Stomach smooth muscle (tissue), 2 donors: ENCODE results near the gene TMEM51.

Experiments
- H3K27ac ChIP-seq: one replicate; pipeline ENCODE4 v1.7.0; 2013; ENCODE audit warnings: mild to moderate bottlenecking, low read length, inconsistent platforms
- H3K27me3 ChIP-seq, 2 donors: one replicate each; pipeline ENCODE4 v1.7.0; 2013; ENCODE audit warnings: low read length in 2 of 2; ENCODE audit not compliant: insufficient read depth in 2 of 2, control insufficient read depth in 1 of 2
- H3K36me3 ChIP-seq, 2 donors: one replicate each; pipeline ENCODE4 v1.7.0; 2013; ENCODE audit warnings: low read length in 2 of 2; ENCODE audit not compliant: control insufficient read depth in 2 of 2, insufficient read depth in 2 of 2
- H3K4me1 ChIP-seq: one replicate; pipeline ENCODE4 v1.7.0; 2013; ENCODE audit warnings: low read length; ENCODE audit not compliant: control insufficient read depth, insufficient read depth
- H3K4me3 ChIP-seq, 2 donors: one replicate each; pipeline ENCODE4 v1.7.0; 2013; ENCODE audit warnings: low read length in 2 of 2
- H3K9ac ChIP-seq, 2 donors: one replicate each; pipeline ENCODE4 v1.7.0; 2013; ENCODE audit warnings: low read length in 2 of 2, mild to moderate bottlenecking in 1 of 2
- H3K9me3 ChIP-seq, 2 donors: one replicate each; pipeline ENCODE4 v1.7.0; 2013; ENCODE audit warnings: low read length in 2 of 2; ENCODE audit not compliant: control insufficient read depth in 2 of 2
- donor health status: healthy.
- donor health status: Pancreatic carcinoma.

TMEM51 gene

DNA sequence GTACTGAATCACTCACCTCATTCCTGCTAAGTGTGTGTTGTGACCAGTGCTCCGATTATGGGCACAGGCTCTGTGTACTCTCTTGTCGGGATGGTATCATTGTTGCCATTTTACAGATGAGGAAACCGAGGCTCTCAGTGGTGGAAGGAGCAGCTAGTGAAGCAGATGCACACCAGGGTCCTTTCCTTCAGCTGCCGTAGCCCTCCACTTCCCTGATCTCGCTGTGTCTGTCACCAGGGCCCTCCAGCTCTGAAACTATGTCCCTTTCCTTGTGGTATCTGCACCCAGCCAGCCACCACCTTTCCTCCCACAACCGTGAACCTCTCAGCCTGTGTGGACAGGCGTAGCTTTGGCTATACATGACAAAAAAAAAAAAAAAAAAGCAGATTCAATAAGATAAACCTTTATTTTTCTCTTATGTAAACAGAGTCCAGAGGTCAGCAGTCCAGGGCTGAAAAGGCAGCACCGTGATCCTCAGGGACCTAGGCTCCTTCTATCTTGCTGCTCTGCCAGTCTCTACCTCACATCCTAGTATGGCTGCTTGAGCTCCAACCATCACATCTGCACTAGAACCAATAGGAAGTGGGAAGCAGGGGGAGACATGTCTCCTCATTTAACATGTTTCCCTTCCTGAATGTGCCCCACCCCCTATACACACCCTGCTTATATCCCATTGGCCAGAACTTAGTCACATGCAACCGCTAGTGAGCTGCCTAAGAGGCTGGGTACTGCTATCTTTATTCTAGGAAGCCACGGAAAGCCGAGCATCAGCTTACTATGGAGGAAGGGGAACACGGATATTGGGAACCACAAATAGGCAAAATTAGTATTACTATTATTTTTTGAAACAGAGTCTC is 44.3 kb downstream of the TMEM51 start:
- Histone ChIP-seq H3K4me1 (peaks cover 60% of the 10 kb centered on the region), H3K9me3 (no peaks in the 10 kb centered on the region), H3K36me3 (peaks cover 0 to 3% of the 10 kb centered on the region in 2 donors), H3K27me3 (no peaks in the 10 kb centered on the region), H3K9ac (no peak overlapping the region), H3K4me3 (no peak overlapping the region), H3K27ac (peak overlapping the region; percentile 31)

DNA sequence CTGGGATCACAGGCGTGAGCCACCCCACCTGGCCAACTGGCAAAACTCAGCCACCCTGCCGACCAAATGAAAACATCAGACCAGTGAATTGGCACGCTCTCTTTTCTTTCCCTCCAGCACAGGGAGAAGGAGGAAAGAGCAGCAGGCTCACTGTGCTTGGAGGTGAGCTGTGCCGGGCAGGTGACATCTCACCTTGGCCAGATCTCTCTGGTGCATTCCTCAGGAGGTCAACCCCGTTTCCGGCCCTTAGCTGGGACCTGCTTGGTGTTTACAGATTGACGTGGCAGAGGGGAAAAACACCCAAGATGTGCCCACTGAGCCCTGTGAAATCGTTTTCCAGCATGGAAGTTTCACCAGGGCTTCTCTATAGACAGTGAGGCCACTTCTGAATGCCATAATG is 45.1 kb downstream of the TMEM51 start:
- Histone ChIP-seq H3K36me3 (peaks cover 0 to 3% of the 10 kb centered on the region in 2 donors), H3K9me3 (no peaks in the 10 kb centered on the region), H3K27ac (peak overlapping the region; percentile 37), H3K9ac (no peak overlapping the region), H3K27me3 (no peaks in the 10 kb centered on the region), H3K4me1 (peaks cover 57% of the 10 kb centered on the region), H3K4me3 (no peak overlapping the region)

DNA sequence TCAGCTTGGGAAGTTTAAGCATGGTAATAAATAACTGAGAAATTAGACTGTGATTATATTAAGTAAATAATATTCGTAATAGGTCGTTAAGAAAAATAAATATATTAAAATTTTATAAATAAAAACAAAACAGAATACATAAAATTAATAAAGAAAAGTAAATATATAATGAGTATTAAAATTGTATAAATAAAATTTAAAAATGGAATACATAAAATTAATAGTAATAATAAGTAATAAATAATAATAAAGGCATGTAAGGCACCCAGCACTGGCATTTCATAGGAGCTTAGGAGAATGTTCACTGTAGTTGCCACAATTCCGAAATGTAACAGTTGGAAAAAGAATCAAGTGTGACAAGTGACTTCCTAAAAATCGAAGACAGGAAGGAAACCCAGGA is 47.7 kb downstream of the TMEM51 start:
- peak overlapping the region; percentile 40 to 45 for H3K4me3 ChIP-seq
- peak overlapping the region; percentile 80 for H3K27ac ChIP-seq

DNA sequence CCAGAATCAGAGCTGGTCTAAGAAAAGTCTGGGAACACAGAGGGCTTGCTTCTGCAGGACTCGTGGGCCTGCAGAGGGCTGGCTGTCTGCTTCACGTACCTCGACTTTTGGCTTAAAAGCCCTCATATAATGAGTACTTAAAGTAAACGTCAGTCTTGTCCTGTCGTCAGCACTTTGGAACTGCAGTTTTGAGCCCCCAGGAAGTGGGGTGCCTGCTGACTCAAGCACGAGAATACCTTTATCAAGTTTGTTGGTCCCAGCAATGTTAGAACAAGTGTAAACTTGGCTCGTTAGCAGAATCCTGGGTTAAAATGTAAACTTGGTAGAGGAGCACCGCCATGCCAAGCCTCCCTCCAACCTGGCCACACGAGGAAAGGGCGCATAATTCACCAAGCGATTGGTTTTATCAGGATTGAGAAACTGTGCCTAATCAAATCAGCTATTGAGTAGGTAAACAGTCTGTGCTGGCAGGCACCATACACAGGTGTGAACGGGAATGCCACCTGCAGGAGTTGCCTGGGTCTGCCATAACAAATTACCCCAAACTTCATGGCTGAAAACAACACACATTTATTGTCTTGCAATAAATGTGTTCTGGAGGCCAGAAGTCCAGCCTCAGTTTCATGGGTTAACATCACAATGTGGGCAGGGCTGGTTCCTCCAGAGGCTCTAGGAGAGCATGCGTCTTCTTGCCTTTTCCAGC is 48.5 kb downstream of the TMEM51 start:
- no peaks in the 10 kb centered on the region for H3K36me3 ChIP-seq
- peak overlapping the region; percentile 80 for H3K27ac ChIP-seq
- H3K4me3 ChIP-seq: peak overlapping the region in 1 of 2 donors; percentile 40
- no peaks in the 10 kb centered on the region for H3K9me3 ChIP-seq
- peaks cover 70% of the 10 kb centered on the region for H3K4me1 ChIP-seq
- no peaks in the 10 kb centered on the region for H3K27me3 ChIP-seq
- H3K9ac ChIP-seq: peak overlapping the region in 1 of 2 donors; percentile 51

More for the DNA sequence above, 47.7 kb downstream of the TMEM51 start:
- Histone ChIP-seq H3K4me1 (peaks cover 64% of the 10 kb centered on the region), H3K36me3 (no peaks in the 10 kb centered on the region), H3K9ac (peak overlapping the region in 1 of 2 donors; percentile 51), H3K9me3 (no peaks in the 10 kb centered on the region), H3K27me3 (no peaks in the 10 kb centered on the region)

DNA sequence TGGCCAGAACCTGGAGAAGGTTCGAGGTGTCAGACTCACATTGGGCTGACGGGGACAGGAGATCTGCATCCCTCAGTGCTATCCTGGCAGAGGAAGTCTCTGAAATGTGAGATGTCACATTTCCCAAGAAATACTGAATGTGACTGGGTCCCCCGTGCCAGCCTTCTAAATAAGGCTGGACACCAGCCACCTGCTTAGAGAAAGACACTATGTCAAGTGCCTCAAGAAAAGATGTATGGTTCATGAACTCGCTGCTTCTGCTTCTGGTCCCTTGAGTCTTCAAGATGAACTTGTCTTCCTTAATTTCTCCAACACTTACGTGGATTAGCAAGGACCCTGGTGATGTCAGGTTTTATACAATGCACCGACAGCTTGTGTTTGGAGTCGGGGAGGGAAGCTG is 51.4 kb downstream of the TMEM51 start:
- Histone ChIP-seq H3K9me3 (no peaks in the 10 kb centered on the region), H3K27ac (peak overlapping the region; percentile 75), H3K27me3 (no peaks in the 10 kb centered on the region), H3K4me3 (no peak overlapping the region), H3K4me1 (peaks cover 69% of the 10 kb centered on the region), H3K9ac (peak overlapping the region in 1 of 2 donors; percentile 21), H3K36me3 (no peaks in the 10 kb centered on the region)

DNA sequence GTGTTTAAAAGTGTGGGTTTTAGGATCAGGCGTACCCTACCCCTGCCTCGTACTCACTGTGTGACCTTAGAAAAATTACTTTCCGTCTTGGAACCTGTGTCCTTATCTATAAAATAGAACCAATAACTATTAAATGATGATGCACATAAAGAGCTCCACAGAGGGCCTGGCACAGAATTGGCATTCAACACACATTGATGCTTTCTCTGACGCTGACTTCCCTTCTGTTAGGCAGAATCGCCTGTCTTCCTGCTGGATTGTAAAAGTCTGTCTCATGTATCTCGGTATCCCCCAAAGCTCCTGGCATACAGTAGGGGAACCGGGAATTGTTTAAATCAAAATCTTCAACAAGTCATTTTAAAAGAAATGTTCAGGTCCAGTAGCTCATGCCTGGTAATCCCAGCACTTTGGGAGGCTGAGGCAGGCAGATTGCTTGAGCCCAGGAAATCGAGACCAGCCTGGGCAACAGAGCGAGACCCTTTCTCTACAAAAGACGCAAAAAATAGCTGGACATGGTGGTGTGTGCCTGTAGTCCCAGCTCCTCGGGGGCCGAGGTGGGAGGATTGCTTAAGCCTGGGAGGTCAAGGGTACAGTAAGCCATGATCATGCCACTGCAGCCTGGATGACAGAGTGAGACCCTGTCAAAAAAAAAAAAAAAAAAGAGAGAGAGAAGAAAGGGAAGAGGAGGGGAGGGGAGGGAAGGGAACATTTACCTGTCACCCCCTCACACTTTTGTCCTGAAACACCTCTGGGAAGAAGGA is 52.2 kb downstream of the TMEM51 start:
- Histone ChIP-seq H3K27me3 (no peaks in the 10 kb centered on the region), H3K27ac (peak overlapping the region; percentile 75), H3K4me3 (no peak overlapping the region), H3K9me3 (no peaks in the 10 kb centered on the region), H3K4me1 (peaks cover 66% of the 10 kb centered on the region), H3K9ac (no peak overlapping the region), H3K36me3 (no peaks in the 10 kb centered on the region)

DNA sequence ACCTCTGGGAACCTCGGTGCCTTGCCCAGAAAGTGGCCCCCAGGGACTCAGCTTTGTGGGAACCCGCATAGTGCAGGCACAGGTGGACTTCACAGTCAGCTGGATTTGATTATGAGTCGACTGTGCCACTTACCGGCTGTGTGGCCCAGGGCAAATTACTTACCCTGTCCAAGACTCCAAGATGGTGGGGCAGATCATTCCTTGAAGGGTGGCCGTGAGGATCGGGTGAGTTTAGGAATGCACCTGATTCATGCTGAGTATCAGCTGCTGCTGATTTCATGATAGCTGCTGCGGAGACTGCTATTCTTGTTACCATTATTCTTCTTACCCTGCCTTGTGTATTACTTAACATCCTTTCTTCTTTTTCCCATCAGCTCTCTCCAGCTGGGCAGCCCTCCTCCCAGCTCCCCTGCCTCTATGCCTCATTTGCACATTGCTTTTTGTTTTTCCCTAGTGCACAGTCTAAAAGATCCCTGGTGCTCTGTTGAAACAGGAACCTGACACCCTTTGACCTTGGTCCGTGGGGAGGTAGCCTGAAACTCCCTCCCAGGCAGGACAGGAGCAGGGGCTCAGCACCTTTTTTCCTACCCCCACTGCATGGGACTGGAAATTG is 53.0 kb downstream of the TMEM51 start:
- Histone ChIP-seq H3K4me3 (peak overlapping the region in 1 of 2 donors; percentile 22), H3K27ac (peak overlapping the region; percentile 75)

DNA sequence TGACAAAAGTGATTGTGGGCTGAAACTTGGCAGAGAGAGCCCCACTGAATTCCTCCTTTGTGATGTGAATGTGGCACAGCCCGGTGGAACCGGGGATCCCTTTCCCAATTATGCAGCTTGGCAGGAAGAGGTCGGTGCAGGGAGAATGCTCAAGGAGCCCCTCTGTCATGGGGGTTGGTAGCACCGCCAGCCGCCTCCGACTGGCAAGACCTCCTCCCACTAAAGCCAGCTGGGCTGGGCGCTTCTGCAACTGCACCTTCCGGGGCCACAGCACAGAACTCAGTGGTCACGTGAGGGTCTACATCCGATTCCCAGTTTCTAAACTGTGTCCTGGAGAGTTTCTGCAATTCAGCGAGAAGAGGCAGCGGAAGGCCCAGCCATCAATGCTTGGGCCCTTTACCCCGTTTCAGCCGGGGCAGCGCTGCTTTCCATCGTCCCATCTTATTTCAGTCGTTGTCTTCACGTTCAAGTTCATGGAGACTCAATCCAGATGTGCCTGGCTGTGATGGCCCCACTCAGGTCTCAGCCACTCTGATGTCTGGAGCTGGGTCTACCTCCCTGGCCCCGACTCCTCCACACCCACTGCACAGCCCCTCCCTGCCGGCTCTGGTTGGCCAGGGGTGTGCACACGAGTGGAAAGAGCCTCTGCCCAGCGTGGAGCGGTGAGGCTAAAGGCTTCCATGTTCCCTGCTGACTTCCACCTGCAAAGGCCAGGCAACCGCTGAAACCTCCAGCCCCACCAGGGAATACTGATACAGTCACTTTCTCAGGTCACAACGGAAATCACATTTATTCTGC is 53.7 kb downstream of the TMEM51 start:
- H3K4me3 ChIP-seq: peak overlapping the region in 1 of 2 donors; percentile 44
- H3K4me1 ChIP-seq: peaks cover 60% of the 10 kb centered on the region
- H3K36me3 ChIP-seq: no peaks in the 10 kb centered on the region

More for the DNA sequence above, 53.0 kb downstream of the TMEM51 start:
- Histone ChIP-seq H3K9ac (no peak overlapping the region), H3K9me3 (no peaks in the 10 kb centered on the region), H3K27me3 (no peaks in the 10 kb centered on the region), H3K36me3 (no peaks in the 10 kb centered on the region), H3K4me1 (peaks cover 65% of the 10 kb centered on the region)

DNA sequence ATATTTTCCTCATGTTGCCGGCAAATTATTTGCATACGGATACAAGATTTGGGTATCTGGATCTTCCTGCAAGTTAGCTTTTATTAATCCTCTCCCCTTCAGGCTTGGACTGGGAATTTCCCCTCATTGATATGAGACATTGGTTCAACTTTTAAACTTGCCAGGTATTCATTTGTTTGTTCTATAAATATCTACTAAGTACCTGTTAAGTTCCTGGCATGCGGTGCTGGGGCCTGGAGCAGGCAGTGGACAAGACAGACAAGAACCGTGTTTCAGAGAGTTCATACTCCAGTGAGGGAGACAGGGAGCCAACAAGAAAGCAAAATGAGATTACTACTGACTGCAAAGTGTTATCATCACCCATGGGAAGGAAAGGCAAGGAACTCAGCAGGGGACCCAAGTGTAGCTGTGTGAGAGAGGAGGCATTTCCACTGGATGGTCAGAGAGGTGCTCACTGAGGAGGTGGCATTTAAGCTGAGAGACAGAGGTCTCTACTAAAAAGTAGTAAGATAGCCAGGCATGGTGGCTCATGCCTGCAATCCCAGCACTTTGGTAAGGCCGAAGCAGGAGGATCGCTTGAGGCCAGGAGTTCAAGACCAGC is 54.4 kb downstream of the TMEM51 start:
- H3K9me3 ChIP-seq: no peaks in the 10 kb centered on the region
- peaks cover 61% of the 10 kb centered on the region for H3K4me1 ChIP-seq
- peak overlapping the region; percentile 75 for H3K27ac ChIP-seq
- no peaks in the 10 kb centered on the region for H3K27me3 ChIP-seq
- peak overlapping the region in 1 of 2 donors; percentile 21 for H3K9ac ChIP-seq
- no peak overlapping the region for H3K4me3 ChIP-seq
- no peaks in the 10 kb centered on the region for H3K36me3 ChIP-seq

More for the DNA sequence above, 53.7 kb downstream of the TMEM51 start:
- Histone ChIP-seq H3K9ac (no peak overlapping the region), H3K27me3 (no peaks in the 10 kb centered on the region), H3K27ac (peak overlapping the region; percentile 75), H3K9me3 (no peaks in the 10 kb centered on the region)
